HepG2 (cell line): ENCODE measurements around the gene TGM1.

Source experiments
- MED1 ChIP-seq: sonication (generic); formaldehyde crosslinking; IDR thresholded peaks from 2 replicates; pipeline ENCODE4 v1.4.0; 2020; ENCODE audit warnings: missing genetic modification reagents
- POLR2A ChIP-seq, 2 experiments: IDR thresholded peaks; 2 replicates each; pipeline ENCODE4 v1.6.1; 2011; ENCODE audit warnings: low read depth in 2 of 2, low read length in 2 of 2, mild to moderate bottlenecking in 1 of 2, moderate library complexity in 1 of 2; ENCODE audit not compliant: insufficient read depth in 1 of 2
- SRSF9 ChIP-seq: fragments of 200-400 bp; formaldehyde crosslinking; IDR thresholded peaks from 2 replicates; pipeline ENCODE4 v1.6.1; 2018; ENCODE audit warnings: borderline replicate concordance, mild to moderate bottlenecking, low read depth, low read length; ENCODE audit not compliant: insufficient read depth, poor library complexity, severe bottlenecking

GRCh38 chr14:24260026-24260779 lies 2.8 kb downstream of the TGM1 start:
- TF ChIP-seq POLR2A (IDR thresholded peaks at IDR 0.05; ENCODE audit: insufficient read depth in 1 of 2, low read depth in 2 of 2, low read length in 2 of 2) (no peak), SRSF9 (no peak), MED1 (no peak)
